ENCODE data around the gene ANKRD42.

ANKRD42 gene

DNA sequence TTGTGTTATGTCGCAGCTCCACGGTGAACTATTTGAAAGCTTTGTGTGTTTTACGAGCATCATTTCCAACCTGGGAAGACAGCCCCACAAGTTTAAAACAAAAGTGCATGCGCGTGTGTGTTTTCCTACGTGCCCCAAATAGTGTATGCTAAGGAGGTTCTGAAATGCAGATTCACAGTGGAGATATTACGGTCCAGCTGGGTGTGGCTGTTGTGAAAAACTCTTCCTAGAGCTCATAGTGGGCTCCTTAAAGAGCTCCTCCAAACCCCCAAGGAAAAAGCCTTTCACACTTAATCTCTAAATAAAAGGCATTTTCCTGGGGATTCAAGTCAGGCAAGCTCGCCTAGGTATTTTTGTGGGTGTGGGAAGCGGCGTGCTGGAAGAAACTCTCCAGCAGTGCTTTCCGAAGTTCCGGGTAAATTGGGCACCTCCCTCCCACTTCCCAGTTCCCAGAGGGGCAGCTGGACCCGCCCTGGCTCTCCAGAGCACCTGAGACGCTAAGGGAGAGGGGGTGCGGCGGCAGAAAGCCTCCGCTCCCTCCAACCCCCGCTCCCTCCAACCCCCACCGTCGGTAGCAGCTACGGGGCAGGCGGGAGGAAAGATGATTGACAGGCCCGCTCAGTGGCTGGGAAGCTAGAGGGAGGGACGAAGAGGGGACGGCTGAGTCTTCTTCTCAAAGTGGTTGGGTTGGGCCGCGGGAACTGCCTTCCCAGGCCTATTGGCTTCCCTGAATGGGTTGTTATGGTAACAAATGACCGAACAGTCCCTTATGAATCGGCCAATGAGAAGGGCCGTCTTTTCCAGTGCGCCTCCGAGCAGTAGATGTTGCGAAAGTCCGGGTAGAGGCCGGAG is 37.1 kb upstream of the ANKRD42 start:
- peak overlapping the region; percentile 67 for H3K4me3 ChIP-seq (ENCODE audit: low read depth, low read length)
- TF ChIP-seq, protein P1, sequence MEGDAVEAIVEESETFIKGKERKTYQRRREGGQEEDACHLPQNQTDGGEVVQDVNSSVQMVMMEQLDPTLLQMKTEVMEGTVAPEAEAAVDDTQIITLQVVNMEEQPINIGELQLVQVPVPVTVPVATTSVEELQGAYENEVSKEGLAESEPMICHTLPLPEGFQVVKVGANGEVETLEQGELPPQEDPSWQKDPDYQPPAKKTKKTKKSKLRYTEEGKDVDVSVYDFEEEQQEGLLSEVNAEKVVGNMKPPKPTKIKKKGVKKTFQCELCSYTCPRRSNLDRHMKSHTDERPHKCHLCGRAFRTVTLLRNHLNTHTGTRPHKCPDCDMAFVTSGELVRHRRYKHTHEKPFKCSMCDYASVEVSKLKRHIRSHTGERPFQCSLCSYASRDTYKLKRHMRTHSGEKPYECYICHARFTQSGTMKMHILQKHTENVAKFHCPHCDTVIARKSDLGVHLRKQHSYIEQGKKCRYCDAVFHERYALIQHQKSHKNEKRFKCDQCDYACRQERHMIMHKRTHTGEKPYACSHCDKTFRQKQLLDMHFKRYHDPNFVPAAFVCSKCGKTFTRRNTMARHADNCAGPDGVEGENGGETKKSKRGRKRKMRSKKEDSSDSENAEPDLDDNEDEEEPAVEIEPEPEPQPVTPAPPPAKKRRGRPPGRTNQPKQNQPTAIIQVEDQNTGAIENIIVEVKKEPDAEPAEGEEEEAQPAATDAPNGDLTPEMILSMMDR (IDR thresholded peaks at IDR 0.05; ENCODE audit: low read depth, low read length), result no peak

DNA sequence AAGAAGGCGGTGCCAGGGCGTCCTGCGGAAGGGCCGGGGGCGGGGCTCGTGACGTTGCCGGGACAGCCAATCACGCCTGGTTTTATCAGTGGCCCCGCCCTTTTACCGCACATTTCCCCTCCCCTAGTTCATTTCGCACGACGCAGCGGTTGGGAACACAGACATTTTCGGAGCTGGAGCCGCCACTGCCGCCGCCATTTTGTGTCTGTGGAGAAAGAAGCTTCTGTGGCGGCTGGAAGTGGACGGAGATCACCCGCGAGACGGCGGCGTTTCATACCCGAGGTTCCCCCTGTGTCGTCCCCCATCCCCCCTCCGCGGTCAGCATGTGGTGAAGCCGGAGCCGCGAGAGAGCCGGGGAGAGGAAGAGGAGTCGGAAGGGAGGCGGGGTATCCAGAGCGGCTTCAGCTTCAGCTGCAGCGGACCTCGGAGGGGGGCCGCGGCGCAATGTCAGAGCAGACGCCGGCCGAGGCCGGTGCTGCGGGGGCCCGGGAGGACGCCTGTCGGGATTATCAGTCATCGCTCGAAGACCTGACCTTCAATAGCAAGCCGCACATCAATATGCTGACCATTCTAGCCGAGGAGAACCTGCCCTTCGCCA is 36.4 kb upstream of the ANKRD42 start, which contains the start of gene PCF11:
Gene PCF11, plus strand, starts transcription at position 136 of the 598 bp plus-strand sequence. Its CDS starts 309 bp downstream, at position 445.
- TF ChIP-seq, protein P1 (IDR thresholded peaks at IDR 0.05; ENCODE audit: low read depth, low read length), result no peak
- peak within 1 kb of the TSS; percentile 87 for H3K4me3 ChIP-seq (ENCODE audit: low read depth, low read length)

DNA sequence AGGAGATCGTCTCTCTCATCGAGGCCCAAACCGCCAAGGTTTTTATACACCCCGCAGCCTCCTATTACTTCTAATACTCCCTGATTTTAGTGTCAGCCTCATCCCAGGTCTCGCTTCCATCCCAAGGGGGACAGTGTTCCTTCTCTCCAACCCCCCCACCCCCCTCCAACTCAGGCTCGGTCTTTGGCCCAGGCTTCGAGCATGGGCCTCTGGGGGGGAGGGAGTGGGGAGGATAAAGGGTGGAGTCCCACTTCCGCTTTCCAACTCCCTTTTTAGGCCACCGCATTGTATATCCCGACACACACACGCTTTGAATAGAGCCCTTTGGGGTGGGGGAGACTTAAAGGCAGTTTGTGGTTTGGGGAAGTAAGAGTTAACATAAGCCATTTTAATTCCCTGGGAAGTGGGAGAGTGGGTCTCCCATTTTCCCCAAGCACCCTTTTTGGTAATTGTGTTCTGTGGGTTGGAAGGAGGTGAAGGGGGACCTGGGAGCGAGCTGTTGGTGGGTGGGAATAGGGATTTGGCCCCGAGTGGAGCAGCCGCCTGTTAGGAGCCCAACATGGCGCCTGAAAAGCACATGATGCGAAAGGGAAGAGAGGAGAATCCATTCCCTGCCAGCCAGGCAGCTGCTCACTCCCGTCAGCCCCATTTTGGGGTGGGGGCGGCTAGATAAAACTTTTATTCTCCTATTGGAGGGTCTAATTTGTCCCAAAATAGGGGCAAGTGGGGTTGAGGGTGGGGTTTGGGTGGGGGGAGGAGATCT is 35.7 kb upstream of the ANKRD42 start:
- TF ChIP-seq, protein P1 (IDR thresholded peaks at IDR 0.05; ENCODE audit: low read depth, low read length), result no peak
- peak overlapping the region; percentile 87 for H3K4me3 ChIP-seq (ENCODE audit: low read depth, low read length)

DNA sequence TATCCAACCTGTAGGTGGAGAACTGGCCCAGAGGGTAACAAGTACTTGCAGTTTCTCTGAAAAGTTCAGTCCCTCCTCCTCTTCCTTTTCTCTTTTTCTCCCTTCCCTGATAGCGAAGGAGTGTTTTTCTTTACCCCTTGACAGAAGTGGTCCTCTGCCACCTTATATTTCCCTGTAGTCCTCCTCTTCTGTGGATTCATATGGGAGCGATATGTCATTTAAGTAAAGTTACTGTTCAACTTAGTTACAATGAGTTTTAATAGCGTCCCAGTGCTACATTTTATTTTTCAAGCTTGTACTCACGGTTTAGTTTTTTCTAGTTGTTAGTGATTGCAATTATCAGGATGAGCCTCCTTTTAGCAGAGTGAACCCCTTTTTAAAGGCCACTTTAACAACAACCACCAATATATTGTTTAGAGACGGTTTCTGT is 35.1 kb upstream of the ANKRD42 start:
- peak overlapping the region; percentile 87 for H3K4me3 ChIP-seq (ENCODE audit: low read depth, low read length)
- TF ChIP-seq, protein P1 (IDR thresholded peaks at IDR 0.05; ENCODE audit: low read depth, low read length), result no peak

DNA sequence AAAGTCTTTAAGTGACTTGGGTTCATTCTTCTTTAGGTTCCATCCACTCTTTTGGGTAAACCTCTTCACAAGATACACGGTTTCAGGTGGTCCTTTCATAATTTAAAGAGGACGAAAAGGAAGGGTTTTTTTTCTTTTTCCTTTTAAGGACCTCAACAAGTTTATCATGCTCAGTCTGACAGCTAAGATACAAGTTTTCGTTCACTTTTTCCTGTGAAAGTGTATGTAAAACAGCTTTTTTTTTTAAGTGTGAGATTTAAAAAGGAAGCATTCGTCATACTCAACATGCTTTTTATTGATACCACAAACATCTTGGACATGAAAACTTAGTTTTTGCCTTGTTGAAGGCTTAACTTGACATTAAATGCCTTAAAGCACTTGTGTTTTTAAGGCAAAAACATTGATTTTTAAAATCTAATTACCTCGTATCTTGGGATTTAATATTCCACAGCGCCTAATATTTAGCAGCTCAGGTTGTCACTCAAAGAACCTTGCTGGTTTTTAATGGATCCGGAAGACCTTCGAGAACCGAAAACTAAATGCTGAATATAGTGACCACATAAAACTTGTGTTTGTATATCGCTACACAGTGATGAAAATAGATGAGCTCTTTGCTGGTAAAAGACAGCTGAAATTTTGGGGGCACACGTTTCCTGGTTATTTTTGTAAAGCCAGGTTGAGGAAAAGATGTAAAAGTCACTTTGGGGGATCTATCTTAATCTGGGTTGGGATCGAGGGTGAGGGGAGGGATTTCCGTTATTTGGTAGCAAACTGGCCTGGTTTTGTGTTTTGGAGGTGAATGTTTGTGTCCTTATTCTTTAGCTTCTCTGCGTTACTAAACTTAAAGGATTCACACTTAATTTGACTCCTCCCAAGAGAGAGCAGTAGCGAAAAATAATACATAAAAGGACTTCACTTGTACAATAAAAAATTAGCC is 34.3 kb upstream of the ANKRD42 start:
- peak overlapping the region; percentile 87 for H3K4me3 ChIP-seq (ENCODE audit: low read depth, low read length)
- TF ChIP-seq, protein P1 (IDR thresholded peaks at IDR 0.05; ENCODE audit: low read depth, low read length), result no peak
